ENCODE data around the gene BIN2.

The BIN2 gene

DNA sequence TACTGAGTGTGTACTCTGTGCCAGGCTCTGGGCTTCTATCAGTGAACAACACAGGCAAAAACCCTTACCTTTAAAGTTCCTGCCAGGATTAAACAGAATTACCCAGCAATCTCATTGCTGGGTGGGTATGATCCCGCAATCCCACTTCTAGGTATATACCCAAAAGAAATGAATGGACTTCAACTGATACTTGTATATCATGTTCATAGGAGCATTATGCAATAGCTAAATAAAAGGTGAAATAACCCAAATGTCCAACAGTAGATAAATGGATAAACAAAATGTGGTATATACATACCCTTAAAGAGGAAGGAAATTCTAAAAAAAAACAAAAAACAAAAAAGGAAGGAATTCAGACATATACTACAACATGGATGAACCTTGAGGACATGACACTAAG is 70.7 kb downstream of the BIN2 start:
- no peak for DNase-seq (ENCODE audit: low read depth)

DNA sequence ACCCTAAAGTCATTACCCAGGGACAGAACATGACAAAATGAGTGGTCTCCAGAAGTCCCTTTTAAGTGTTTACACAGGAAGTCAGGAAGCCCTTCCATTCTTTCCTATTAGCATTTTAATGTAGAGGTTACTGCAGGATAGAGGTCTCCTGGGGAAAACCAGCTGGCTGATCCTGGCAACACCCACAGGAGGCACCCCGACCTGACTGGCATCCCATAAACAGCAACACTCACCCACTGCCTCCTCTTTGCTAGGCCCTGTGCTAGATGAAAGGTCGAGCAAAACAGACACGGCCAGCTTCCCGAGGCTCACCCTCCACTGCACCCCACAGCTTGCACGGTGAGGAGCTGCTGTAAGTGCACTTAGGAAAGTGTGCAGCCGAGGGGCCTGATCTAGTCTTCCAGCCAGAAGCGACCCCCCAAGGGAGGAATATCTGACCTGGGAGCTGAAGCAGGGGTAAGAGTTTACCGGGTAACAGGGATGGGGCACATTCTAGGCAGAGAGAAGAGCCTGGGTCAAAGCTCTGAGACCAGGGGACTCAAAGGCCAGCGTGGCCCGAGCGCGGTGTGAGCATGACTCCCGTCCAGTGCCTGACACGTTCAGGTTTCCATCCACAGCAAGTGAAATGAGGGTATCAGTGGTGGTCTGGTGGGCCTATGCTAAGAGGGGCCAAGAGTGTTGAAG is 76.3 kb downstream of the BIN2 start:
- DNase-seq (ENCODE audit: low read depth), result no peak

- DNase-seq (ENCODE audit: low read depth), result no peak
Observed at GRCh38 chr12:51246254-51246853, 77.6 kb downstream of the BIN2 start.

GRCh38 chr12:51245476-51246253 is 78.3 kb downstream of the BIN2 start:
- DNase-seq (ENCODE audit: low read depth), result no peak

- DNase-seq (ENCODE audit: low read depth), result no peak
Observed at GRCh38 chr12:51244269-51244668, 79.7 kb downstream of the BIN2 start.

- DNase-seq (ENCODE audit: low read depth), result no peak
Observed at GRCh38 chr12:51242876-51243275, 81.1 kb downstream of the BIN2 start.

GRCh38 chr12:51242120-51242519 is 81.9 kb downstream of the BIN2 start:
- DNase-seq (ENCODE audit: low read depth), result no peak

- DNase-seq (ENCODE audit: low read depth), result no peak
Observed at GRCh38 chr12:51240971-51241370, 83.0 kb downstream of the BIN2 start.

DNA sequence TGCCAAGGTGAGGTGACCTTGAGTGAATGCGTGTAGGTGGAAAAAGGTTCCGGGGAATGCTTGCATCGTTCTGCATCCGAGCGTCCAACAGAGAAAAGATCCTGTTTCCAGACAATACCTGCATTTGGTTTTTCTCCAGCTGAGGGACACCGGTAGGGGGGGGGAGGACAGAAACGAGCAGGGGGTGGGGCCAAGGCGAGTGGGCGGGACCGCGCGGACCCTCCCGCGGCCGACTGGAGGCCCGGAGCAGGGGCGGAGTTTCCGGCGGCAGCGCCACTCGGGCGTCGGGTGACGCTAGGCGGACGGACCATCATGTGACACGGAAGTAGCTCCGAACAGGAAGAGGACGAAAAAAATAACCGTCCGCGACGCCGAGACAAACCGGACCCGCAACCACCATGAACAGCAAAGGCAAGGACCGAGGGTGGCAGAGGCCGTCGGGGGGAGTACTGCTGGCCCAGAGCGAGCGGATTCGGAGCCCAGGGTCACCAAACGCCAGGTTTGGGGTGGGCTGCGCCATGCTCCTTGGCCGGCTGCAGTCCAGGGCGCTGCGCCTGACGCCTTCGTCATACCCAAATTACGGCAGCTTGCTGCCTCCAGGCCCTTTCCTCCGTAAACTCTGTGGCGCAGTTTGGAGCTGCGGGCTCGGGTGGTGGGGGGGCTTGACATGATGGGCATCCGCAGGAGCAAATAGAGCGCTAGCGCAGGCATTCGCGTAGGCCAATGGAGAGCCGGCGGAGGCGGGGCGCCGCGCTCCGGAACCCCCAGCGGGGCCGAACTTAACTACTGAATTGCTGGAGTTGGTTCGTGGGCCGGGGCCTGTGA is 85.3 kb downstream of the BIN2 start, which contains the start of gene DAZAP2:
Gene DAZAP2, plus strand, starts transcription at position 317 of the 825 bp plus-strand sequence. Its CDS starts 82 bp downstream, at position 399.
- peak; percentile 93 for DNase-seq (ENCODE audit: low read depth)

DNA sequence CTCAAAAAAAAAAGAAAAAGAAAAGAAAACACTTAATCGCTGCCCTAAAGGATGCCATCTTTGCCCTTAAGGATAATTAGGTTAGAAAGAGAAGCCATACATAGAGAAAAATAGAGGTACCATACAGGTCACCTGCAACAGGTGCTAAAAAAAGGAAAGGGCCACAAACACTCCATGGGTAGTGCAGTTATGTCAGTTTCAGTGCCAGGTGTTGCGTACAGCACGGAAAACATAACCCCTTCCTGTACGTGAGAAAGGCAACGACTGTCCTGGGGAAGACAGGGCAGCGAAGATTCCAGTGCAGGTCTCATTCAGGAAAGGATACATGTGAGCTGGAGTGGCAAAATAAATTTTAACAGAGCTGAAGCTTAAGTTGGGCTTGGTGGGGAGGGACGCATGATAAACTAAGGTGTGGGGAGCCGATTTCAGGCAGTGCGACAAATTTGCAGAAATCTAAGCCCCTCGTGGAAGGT is 85.9 kb downstream of the BIN2 start:
- DNase-seq (ENCODE audit: low read depth), result no peak

DNA sequence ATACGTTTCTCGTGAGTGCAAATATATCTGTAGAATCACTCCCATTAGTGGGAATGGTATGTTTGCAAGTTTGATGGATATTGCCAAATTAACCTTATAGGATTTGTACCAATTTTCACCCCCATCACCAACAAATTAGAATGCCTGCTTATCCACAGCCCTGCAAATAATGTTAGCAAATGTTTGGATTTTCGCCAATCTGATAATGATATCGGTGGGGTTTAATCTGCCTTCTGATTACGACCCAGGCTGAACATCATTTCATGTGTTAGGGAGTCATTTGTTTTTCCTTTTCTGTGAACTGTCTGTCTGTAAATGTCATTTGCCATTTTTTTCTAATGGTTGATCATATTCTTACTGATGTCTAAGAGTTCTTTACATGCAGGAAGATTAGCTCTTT is 89.4 kb downstream of the BIN2 start:
- no peak for DNase-seq (ENCODE audit: low read depth)

DNA sequence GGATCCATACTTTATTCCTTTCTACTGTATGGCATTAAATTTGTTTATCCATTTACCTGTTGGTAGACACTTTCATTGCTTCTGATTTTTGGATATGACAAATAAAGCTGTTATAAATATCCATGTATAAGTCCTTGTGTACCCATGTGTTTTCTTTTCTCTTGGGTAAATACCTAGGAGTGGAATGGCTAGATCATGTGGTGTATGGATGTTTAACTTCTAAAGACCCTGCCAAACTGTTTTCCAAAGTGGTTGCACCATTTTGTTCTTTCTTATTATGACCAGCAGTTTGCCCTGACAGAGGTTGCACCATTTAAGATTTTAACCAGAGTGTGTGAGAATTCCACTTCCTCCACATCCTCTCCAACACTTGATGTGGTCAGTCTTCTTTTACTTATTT is 91.3 kb downstream of the BIN2 start:
- DNase-seq (ENCODE audit: low read depth), result no peak
